Prostate gland (tissue), 2 donors: Measurements from ENCODE around the gene DMD.

Source experiments
- POLR2A ChIP-seq: fragments of 450-650 bp; IDR thresholded peaks from one replicate; pipeline ENCODE4 v1.6.1; 2016; ENCODE audit warnings: antibody characterized with exemption, mild to moderate bottlenecking
- TF ChIP-seq, protein P1 (sequence below), 4 experiments: fragments of 200-600 bp in 2 of 4; fragments of 450-650 bp in 2 of 4; sonication (generic) in 2 of 4; IDR thresholded peaks; 1 replicate in 3 of 4; 2 replicates in 1 of 4; pipeline ENCODE4 v1.5.1; 2016 to 2019; ENCODE audit warnings: antibody characterized with exemption in 4 of 4, mild to moderate bottlenecking in 2 of 4, moderate library complexity in 2 of 4

DNA sequence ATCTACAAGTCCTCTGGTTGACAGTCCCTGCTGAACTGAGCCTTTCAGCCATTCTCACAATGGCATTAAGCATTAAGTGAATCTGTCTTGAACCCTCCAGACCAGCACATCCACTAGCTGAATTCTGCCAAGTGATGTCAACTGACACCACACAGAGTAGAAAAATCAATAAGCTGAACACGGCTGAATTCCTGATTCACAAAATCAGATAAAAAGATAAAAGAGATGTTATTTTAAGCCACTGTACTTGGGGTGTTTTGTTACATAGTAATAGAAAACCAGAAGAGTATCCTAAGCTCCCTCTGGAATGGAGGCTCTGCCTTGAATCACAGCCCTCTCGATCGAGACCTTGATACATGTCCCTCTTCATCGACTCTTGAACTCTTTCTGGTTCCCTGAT is 336.5 kb downstream of the DMD start:
- TF ChIP-seq POLR2A, result no peak
- TF ChIP-seq, protein P1, sequence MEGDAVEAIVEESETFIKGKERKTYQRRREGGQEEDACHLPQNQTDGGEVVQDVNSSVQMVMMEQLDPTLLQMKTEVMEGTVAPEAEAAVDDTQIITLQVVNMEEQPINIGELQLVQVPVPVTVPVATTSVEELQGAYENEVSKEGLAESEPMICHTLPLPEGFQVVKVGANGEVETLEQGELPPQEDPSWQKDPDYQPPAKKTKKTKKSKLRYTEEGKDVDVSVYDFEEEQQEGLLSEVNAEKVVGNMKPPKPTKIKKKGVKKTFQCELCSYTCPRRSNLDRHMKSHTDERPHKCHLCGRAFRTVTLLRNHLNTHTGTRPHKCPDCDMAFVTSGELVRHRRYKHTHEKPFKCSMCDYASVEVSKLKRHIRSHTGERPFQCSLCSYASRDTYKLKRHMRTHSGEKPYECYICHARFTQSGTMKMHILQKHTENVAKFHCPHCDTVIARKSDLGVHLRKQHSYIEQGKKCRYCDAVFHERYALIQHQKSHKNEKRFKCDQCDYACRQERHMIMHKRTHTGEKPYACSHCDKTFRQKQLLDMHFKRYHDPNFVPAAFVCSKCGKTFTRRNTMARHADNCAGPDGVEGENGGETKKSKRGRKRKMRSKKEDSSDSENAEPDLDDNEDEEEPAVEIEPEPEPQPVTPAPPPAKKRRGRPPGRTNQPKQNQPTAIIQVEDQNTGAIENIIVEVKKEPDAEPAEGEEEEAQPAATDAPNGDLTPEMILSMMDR (IDR thresholded peaks at IDR 0.05), result no peak
